GM21786 (cell line): Measurements from ENCODE around the gene ARMH4.

Source experiments
- ATAC-seq: cut with Tn5 transposase; IDR thresholded peaks from one replicate; pipeline ENCODE4 v1.9.1; 2021; ENCODE audit not compliant: unreplicated experiment

ARMH4 gene

GRCh38 chr14:57970175-57970574 lies 181.8 kb downstream of the ARMH4 start:
- ATAC-seq: no peak

GRCh38 chr14:57963071-57963470 lies 188.9 kb downstream of the ARMH4 start:
- ATAC-seq: no peak

GRCh38 chr14:57962325-57963035 lies 189.5 kb downstream of the ARMH4 start:
- ATAC-seq: no peak

- no peak for ATAC-seq
Measured at GRCh38 chr14:57961786-57962060, 190.3 kb downstream of the ARMH4 start.

- ATAC-seq: no peak
Measured at GRCh38 chr14:57960946-57961785, 190.8 kb downstream of the ARMH4 start.

GRCh38 chr14:57957441-57957840 lies 194.6 kb downstream of the ARMH4 start:
- ATAC-seq: no peak
